Common myeloid progenitor, CD34-positive (primary cell): Measurements from ENCODE around the gene WDR4.
A peak's percentile ranks its signal among the peaks of the same experiment; 100 is the strongest.

Source experiments
- CTCF ChIA-PET: fragments of 350-600 bp; sonication (Branson Sonifier 250); formaldehyde crosslinking; loops from one replicate; lab custom pipeline; 2021; ENCODE audit warnings: antibody characterized with exemption; lab: Charles Lee
- POLR2A ChIA-PET: fragments of 350-600 bp; sonication (Branson Sonifier 250); formaldehyde crosslinking; loops from one replicate; lab custom pipeline; 2021; ENCODE audit warnings: antibody characterized with exemption; lab: Charles Lee
- DNase-seq, 3 donors: peaks; one replicate each; pipeline versions ENCODE4 v3.0.0 to v3.0.0-alpha.2; 2013
- H3K27ac ChIP-seq, 2 experiments: 1 replicate in 1 of 2; 2 replicates in 1 of 2; pipeline ENCODE4 v1.7.0; 2013; ENCODE audit warnings: inconsistent platforms in 2 of 2, low read length in 2 of 2, mild to moderate bottlenecking in 2 of 2, low read depth in 1 of 2, moderate library complexity in 1 of 2; ENCODE audit not compliant: severe bottlenecking in 2 of 2, insufficient read depth in 1 of 2, poor library complexity in 1 of 2
- H3K27me3 ChIP-seq, 5 experiments: replicated peaks in 2 of 5; 1 replicate in 3 of 5; 2 replicates in 2 of 5; pipeline versions ENCODE4 v1.6.1 to v1.7.0; 2013; ENCODE audit warnings: low read length in 4 of 5, mild to moderate bottlenecking in 2 of 5, moderate library complexity in 2 of 5, inconsistent platforms in 1 of 5; ENCODE audit not compliant: insufficient read depth in 5 of 5, control insufficient read depth in 4 of 5
- H3K36me3 ChIP-seq, 4 experiments: 1 replicate in 2 of 4; 2 replicates in 2 of 4; pipeline versions ENCODE4 v1.6.1 to v1.7.0; 2013; ENCODE audit warnings: low read length in 3 of 4, control low read depth in 1 of 4, mild to moderate bottlenecking in 1 of 4; ENCODE audit not compliant: control insufficient read depth in 4 of 4, insufficient read depth in 4 of 4
- H3K4me1 ChIP-seq, 4 experiments: 1 replicate in 3 of 4; 2 replicates in 1 of 4; pipeline versions ENCODE4 v1.6.1 to v1.7.1; 2013; ENCODE audit warnings: low read length in 3 of 4, mild to moderate bottlenecking in 3 of 4, control low read depth in 1 of 4, inconsistent platforms in 1 of 4, moderate library complexity in 1 of 4; ENCODE audit not compliant: control insufficient read depth in 4 of 4, insufficient read depth in 4 of 4; ENCODE audit errors: control extremely low read depth in 1 of 4
- H3K4me3 ChIP-seq, 7 experiments: 1 replicate in 4 of 7; 2 replicates in 3 of 7; pipeline versions ENCODE4 v1.5.1 to v1.7.0; 2013; ENCODE audit warnings: mild to moderate bottlenecking in 7 of 7, low read length in 6 of 7, moderate library complexity in 6 of 7, inconsistent platforms in 2 of 7, low read depth in 2 of 7, control low read depth in 1 of 7; ENCODE audit not compliant: insufficient read depth in 4 of 7, control insufficient read depth in 1 of 7; ENCODE audit errors: extremely low read depth in 1 of 7
- H3K9me3 ChIP-seq, 5 experiments: 1 replicate in 4 of 5; 2 replicates in 1 of 5; pipeline versions ENCODE4 v1.6.1 to v1.7.1; 2013; ENCODE audit warnings: low read length in 4 of 5, mild to moderate bottlenecking in 2 of 5, inconsistent platforms in 1 of 5, low read depth in 1 of 5, moderate library complexity in 1 of 5; ENCODE audit not compliant: control insufficient read depth in 4 of 5, insufficient read depth in 2 of 5; ENCODE audit errors: control extremely low read depth in 1 of 5
- WGBS: methylation state at CpG from one replicate; pipeline ENCODE4 v1.1.5; 2013; ENCODE audit not compliant: insufficient coverage; 5-methylcytosine and 5-hydroxymethylcytosine counted together

The WDR4 gene

GRCh38 chr21:42830456-42831455, 48.6 kb downstream of the WDR4 start:
- Histone ChIP-seq H3K36me3 (peaks cover 0 to 5% (median 0%) of the 10 kb centered on the region in 4 experiments), H3K4me3 (peak overlapping the region in 2 of 7 experiments; percentile 45 to 52), H3K4me1 (peaks cover 0 to 22% (median 15%) of the 10 kb centered on the region in 4 experiments), H3K27ac (no peak overlapping the region), H3K27me3 (peaks cover 0 to 11% (median 4%) of the 10 kb centered on the region in 5 experiments), H3K9me3 (peaks cover 0 to 4% (median 0%) of the 10 kb centered on the region in 5 experiments)
- peak; percentile 49 to 80 (median 80) for DNase-seq
- ChIA-PET POLR2A (interaction anchor here (0.6 kb wide), 2 partner anchors 228 to 779 kb away, joined by 3 to 4 read pairs; no protein-coding TSS in a partner anchor), CTCF (interaction anchor here (1.1 to 2.4 kb wide), 3 partner anchors 12 to 238 kb away, joined by 3 to 11 read pairs (median 5); no protein-coding TSS in a partner anchor)
- 51% methylated on average over 20 of the region's 25 CpGs for WGBS

- Histone ChIP-seq H3K4me3 (no peak overlapping the region), H3K27ac (no peak overlapping the region), H3K9me3 (peaks cover 0 to 4% (median 0%) of the 10 kb centered on the region in 5 experiments), H3K27me3 (peaks cover 0 to 11% (median 4%) of the 10 kb centered on the region in 5 experiments), H3K36me3 (no peaks in the 10 kb centered on the region), H3K4me1 (peaks cover 0 to 22% (median 15%) of the 10 kb centered on the region in 4 experiments)
- POLR2A ChIA-PET: no interaction called here
- DNase-seq: no peak
- WGBS: 100% methylated on average over 2 of the region's 4 CpGs
- CTCF ChIA-PET: interaction anchor here (1.2 to 2.4 kb wide), 2 partner anchors 237 kb away, joined by 3 to 11 read pairs; no protein-coding TSS in a partner anchor
Measured at GRCh38 chr21:42829954-42830353, 49.4 kb downstream of the WDR4 start.

GRCh38 chr21:42829417-42829816, 49.9 kb downstream of the WDR4 start:
- ChIA-PET CTCF (interaction anchor here (1.2 kb wide), 1 partner anchor 237 kb away, joined by 3 read pairs; no protein-coding TSS in a partner anchor), POLR2A (no interaction called here)
- WGBS: 91% methylated on average over 9 of the region's 9 CpGs
- H3K4me1 ChIP-seq: peaks cover 0 to 22% (median 15%) of the 10 kb centered on the region in 4 experiments
- H3K36me3 ChIP-seq: no peaks in the 10 kb centered on the region
- no peak overlapping the region for H3K4me3 ChIP-seq
- no peak overlapping the region for H3K27ac ChIP-seq
- peaks cover 0 to 11% (median 4%) of the 10 kb centered on the region in 5 experiments for H3K27me3 ChIP-seq
- DNase-seq: no peak
- peaks cover 0 to 4% (median 0%) of the 10 kb centered on the region in 5 experiments for H3K9me3 ChIP-seq

GRCh38 chr21:42827588-42827987, 51.8 kb downstream of the WDR4 start:
- POLR2A ChIA-PET: no interaction called here
- no peaks in the 10 kb centered on the region for H3K36me3 ChIP-seq
- no peak overlapping the region for H3K27ac ChIP-seq
- no peak overlapping the region for H3K4me3 ChIP-seq
- CTCF ChIA-PET: no interaction called here
- H3K9me3 ChIP-seq: peaks cover 0 to 4% (median 0%) of the 10 kb centered on the region in 5 experiments
- no peak for DNase-seq
- peaks cover 0 to 10% (median under 1%) of the 10 kb centered on the region in 5 experiments for H3K27me3 ChIP-seq
- WGBS: 80% methylated on average over 1 of the region's 2 CpGs
- H3K4me1 ChIP-seq: peaks cover 0 to 13% (median 6%) of the 10 kb centered on the region in 4 experiments

- POLR2A ChIA-PET: no interaction called here
- H3K36me3 ChIP-seq: no peaks in the 10 kb centered on the region
Measured at GRCh38 chr21:42820616-42821465, 58.5 kb downstream of the WDR4 start.

GRCh38 chr21:42819861-42820615, 59.3 kb downstream of the WDR4 start:
- Histone ChIP-seq H3K4me3 (no peak overlapping the region), H3K27me3 (no peaks in the 10 kb centered on the region), H3K9me3 (peaks cover 0 to 3% (median 0%) of the 10 kb centered on the region in 5 experiments), H3K27ac (no peak overlapping the region), H3K4me1 (peaks cover 0 to 5% (median 3%) of the 10 kb centered on the region in 4 experiments), H3K36me3 (no peaks in the 10 kb centered on the region)
- no peak for DNase-seq
- ChIA-PET CTCF (interaction anchor here (1.2 to 5.2 kb wide), 4 partner anchors 23 to 227 kb away, joined by 4 to 36 read pairs (median 8); partner anchors contain the start of gene PDE9A), POLR2A (no interaction called here)
- WGBS: 93% methylated on average over 5 of the region's 7 CpGs

More at GRCh38 chr21:42820616-42821465, 58.5 kb downstream of the WDR4 start:
- no peak overlapping the region for H3K4me3 ChIP-seq
- H3K27ac ChIP-seq: no peak overlapping the region
- no peaks in the 10 kb centered on the region for H3K27me3 ChIP-seq
- 93% methylated on average over 7 of the region's 8 CpGs for WGBS
- H3K9me3 ChIP-seq: no peaks in the 10 kb centered on the region
- H3K4me1 ChIP-seq: peaks cover 0 to 5% (median 3%) of the 10 kb centered on the region in 4 experiments
- no peak for DNase-seq
- CTCF ChIA-PET: interaction anchor here (1.2 to 5.2 kb wide), 4 partner anchors 23 to 228 kb away, joined by 4 to 36 read pairs (median 8); partner anchors contain the start of gene PDE9A
